Measurements from ENCODE around the gene OCA2.

- TF ChIP-seq, protein P1, sequence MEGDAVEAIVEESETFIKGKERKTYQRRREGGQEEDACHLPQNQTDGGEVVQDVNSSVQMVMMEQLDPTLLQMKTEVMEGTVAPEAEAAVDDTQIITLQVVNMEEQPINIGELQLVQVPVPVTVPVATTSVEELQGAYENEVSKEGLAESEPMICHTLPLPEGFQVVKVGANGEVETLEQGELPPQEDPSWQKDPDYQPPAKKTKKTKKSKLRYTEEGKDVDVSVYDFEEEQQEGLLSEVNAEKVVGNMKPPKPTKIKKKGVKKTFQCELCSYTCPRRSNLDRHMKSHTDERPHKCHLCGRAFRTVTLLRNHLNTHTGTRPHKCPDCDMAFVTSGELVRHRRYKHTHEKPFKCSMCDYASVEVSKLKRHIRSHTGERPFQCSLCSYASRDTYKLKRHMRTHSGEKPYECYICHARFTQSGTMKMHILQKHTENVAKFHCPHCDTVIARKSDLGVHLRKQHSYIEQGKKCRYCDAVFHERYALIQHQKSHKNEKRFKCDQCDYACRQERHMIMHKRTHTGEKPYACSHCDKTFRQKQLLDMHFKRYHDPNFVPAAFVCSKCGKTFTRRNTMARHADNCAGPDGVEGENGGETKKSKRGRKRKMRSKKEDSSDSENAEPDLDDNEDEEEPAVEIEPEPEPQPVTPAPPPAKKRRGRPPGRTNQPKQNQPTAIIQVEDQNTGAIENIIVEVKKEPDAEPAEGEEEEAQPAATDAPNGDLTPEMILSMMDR (conservative IDR thresholded peaks at IDR 0.05; ENCODE audit: low read length), result no peak
- no peak for TF ChIP-seq EZH2phosphoT487 (IDR thresholded peaks at IDR 0.05; ENCODE audit: borderline replicate concordance)
Measured at GRCh38 chr15:28116521-28117431, 17.7 kb upstream of the OCA2 start.

All from Loucy (cell line).